Prostate gland (tissue), 2 donors: Measurements from ENCODE around the gene PRR35. TPM values are rescaled to one million over a fixed set of nuclear protein-coding genes. Genes with fewer than 3 reads are reported as not detected.

ENCODE experiments used
- DNase-seq: peaks from one replicate; pipeline ENCODE4 v3.0.0-alpha.2; 2019; ENCODE audit warnings: low spot score
- H3K27ac ChIP-seq, 2 donors: fragments of 200-600 bp; sonication (generic); 2 replicates each; pipeline ENCODE4 v1.5.1; 2017 to 2019
- H3K27me3 ChIP-seq: fragments of 200-600 bp; sonication (generic); replicated peaks from 2 replicates; pipeline ENCODE4 v1.5.1; 2019; ENCODE audit not compliant: insufficient read depth
- H3K36me3 ChIP-seq, 2 donors: fragments of 200-600 bp; sonication (generic); 1 replicate in 1 of 2; 2 replicates in 1 of 2; pipeline versions ENCODE4 v1.5.1 to v1.8.1; 2017 to 2019
- H3K4me1 ChIP-seq: fragments of 200-600 bp; sonication (generic); replicated peaks from 2 replicates; pipeline ENCODE4 v1.5.1; 2019
- H3K4me3 ChIP-seq, 2 donors: fragments of 200-600 bp; sonication (generic); 2 replicates each; pipeline ENCODE4 v1.5.1; 2017 to 2019
- H3K9me3 ChIP-seq: fragments of 200-600 bp; sonication (generic); 2 replicates; pipeline ENCODE4 v1.5.1; 2017
- CTCF ChIP-seq, 4 experiments: fragments of 200-600 bp in 2 of 4; fragments of 450-650 bp in 2 of 4; sonication (generic) in 2 of 4; IDR thresholded peaks; 1 replicate in 3 of 4; 2 replicates in 1 of 4; pipeline ENCODE4 v1.5.1; 2016 to 2019; ENCODE audit warnings: antibody characterized with exemption in 4 of 4, mild to moderate bottlenecking in 2 of 4, moderate library complexity in 2 of 4
- POLR2A ChIP-seq: fragments of 450-650 bp; IDR thresholded peaks from one replicate; pipeline ENCODE4 v1.6.1; 2016; ENCODE audit warnings: antibody characterized with exemption, mild to moderate bottlenecking
- POLR2AphosphoS5 ChIP-seq: sonication (generic); formaldehyde crosslinking; IDR thresholded peaks from one replicate; pipeline ENCODE4 v1.6.1; 2017; ENCODE audit warnings: antibody characterized with exemption
- WGBS: methylation state at CpG from one replicate; pipeline ENCODE4 v1.1.5; 2018; 5-methylcytosine and 5-hydroxymethylcytosine counted together
- intact Hi-C: fragments of 100-400 bp; cut with DNase I; formaldehyde crosslinking; loops from one replicate; pipeline ENCODE4 v1.14.2; 2022
- total RNA-seq, 2 donors: library from RNA; depleted of rRNA; stranded (reverse); fragments of >200 nt; gene quantifications; one replicate each; pipeline ENCODE4 v1.1.0, GENCODE V29; 2016

PRR35 gene
- total RNA-seq, result 1 to 10 TPM in 1 of 2 donors, not detected in 1; 5.1 TPM

DNA sequence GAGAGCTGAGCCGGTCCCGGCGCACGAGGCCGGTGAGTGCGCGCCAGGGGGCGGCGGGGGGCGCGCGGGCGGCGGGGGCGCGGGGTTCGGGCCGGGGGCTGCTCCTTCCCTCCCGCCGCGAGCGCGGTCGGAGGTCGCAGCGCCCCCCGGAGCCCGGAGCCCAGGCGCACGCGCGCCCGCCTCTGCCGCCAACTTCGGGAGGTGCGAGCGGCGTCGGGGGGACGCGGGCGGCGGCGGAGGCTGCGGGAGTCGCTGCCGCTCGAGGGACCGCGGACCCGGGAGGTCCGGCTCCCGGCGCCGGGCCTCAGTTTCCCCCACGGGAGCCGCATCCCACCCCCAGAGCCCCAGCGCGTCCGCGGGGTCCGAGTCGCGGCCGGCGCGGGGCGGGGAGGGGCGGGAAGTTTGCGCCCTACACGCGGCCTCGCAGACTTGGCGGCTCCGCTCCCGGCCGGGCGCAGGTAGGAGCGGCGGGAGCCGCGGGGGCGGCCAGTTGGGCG, at the start of gene PRR35:
Gene PRR35, plus strand, starts transcription at position 191 of the 497 bp plus-strand sequence. CDS start 2,901 bp downstream, outside the sequence.
- no peak within 1 kb of the TSS for H3K4me3 ChIP-seq

GRCh38 chr16:512802-513201, 47.4 kb upstream of the PRR35 start:
- Histone ChIP-seq H3K27me3 (no peaks in the 10 kb centered on the region), H3K4me3 (no peak overlapping the region), H3K4me1 (no peaks in the 10 kb centered on the region), H3K36me3 (no peaks in the 10 kb centered on the region), H3K9me3 (no peaks in the 10 kb centered on the region), H3K27ac (no peak overlapping the region)
- TF ChIP-seq POLR2A (no peak), CTCF (IDR thresholded peaks at IDR 0.05) (no peak), POLR2AphosphoS5 (no peak)
- whole genome bisulfite sequencing, result 96% methylated on average over 6 of the region's 6 CpGs
- intact Hi-C loops, result no loop called here
- no peak for DNase-seq

More for the DNA sequence above, at the start of gene PRR35:
- H3K9me3 ChIP-seq, result no peaks in the 10 kb centered on the region
- no peaks in the 10 kb centered on the region for H3K4me1 ChIP-seq
- no peak within 1 kb of the TSS for H3K27ac ChIP-seq
- no peak for TF ChIP-seq POLR2AphosphoS5
- TF ChIP-seq CTCF (IDR thresholded peaks at IDR 0.05), result no peak
- no peak for TF ChIP-seq POLR2A
- intact Hi-C loops, result no loop called here
- H3K36me3 ChIP-seq, result no peaks in the 10 kb centered on the region
- DNase-seq, result no peak
- peaks cover 9% of the 10 kb centered on the region for H3K27me3 ChIP-seq
- 1% methylated on average over 38 of the region's 84 CpGs for WGBS

- intact Hi-C loops, result no loop called here
- Histone ChIP-seq H3K9me3 (no peaks in the 10 kb centered on the region), H3K36me3 (no peaks in the 10 kb centered on the region), H3K27ac (no peak overlapping the region), H3K27me3 (no peaks in the 10 kb centered on the region), H3K4me1 (no peaks in the 10 kb centered on the region), H3K4me3 (no peak overlapping the region)
- no peak for TF ChIP-seq POLR2AphosphoS5
- no peak for TF ChIP-seq POLR2A
- WGBS, result 92% methylated on average over 10 of the region's 10 CpGs
- DNase-seq, result no peak
Measured at GRCh38 chr16:513950-514349, 46.2 kb upstream of the PRR35 start.

DNA sequence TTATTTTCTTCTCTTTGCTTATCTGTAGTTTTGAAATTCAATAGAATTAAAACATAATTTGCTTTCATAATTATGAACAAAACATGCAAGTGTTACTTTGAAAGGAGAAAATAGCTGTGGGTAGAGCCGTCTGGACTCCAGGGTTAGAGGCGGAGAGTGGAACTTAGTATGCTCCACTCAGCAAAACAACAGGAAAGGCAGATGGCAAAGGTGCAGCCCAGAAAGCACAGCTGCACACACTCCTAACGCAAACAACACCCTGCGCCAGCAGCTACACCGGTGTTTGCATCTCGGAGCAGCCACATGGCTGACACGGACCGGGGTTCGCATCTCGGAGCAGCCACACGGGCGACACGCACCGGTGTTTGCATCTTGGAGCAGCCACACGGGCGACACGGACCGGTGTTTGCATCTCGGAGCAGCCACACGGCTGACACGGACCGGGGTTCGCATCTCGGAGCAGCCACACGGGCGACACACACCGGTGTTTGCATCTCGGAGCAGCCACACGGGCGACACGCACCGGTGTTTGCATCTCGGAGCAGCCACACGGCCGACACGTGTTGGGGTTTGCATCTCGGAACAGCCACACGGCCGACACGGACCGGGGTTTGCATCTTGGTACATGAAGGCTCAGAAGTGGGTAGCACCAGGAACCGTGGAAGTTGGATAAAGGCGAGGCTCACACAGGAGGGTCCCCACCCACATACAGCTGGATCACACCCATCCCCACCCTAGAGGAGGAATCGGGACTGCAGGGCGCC, 44.8 kb upstream of the PRR35 start:
- no peak overlapping the region for H3K27ac ChIP-seq
- H3K4me1 ChIP-seq, result no peaks in the 10 kb centered on the region
- intact Hi-C loops, result no loop called here
- WGBS, result 92% methylated on average over 45 of the region's 45 CpGs
- no peak overlapping the region for H3K4me3 ChIP-seq
- no peaks in the 10 kb centered on the region for H3K27me3 ChIP-seq
- no peak for TF ChIP-seq POLR2AphosphoS5
- no peak for TF ChIP-seq POLR2A
- no peak for TF ChIP-seq CTCF (IDR thresholded peaks at IDR 0.05)
- H3K36me3 ChIP-seq, result no peaks in the 10 kb centered on the region
- no peaks in the 10 kb centered on the region for H3K9me3 ChIP-seq
- DNase-seq, result no peak

DNA sequence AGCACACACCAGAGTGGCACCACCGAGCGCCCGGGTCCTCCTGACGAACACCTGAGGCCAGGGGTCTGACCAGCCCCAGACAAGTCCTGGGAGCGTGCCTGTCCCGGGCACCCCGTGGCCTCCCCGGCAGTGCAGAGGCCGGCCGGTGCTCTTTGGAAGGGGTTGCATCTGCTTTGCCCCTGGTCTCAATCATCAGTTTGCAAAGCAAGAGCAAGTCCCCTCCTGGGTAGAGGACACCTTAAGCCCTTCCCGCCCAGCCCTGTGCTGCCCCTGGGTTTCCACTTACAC, 44.3 kb upstream of the PRR35 start:
- WGBS, result 98% methylated on average over 11 of the region's 11 CpGs
- Histone ChIP-seq H3K9me3 (no peaks in the 10 kb centered on the region), H3K27ac (no peak overlapping the region), H3K36me3 (no peaks in the 10 kb centered on the region), H3K4me1 (no peaks in the 10 kb centered on the region), H3K4me3 (no peak overlapping the region), H3K27me3 (no peaks in the 10 kb centered on the region)
- TF ChIP-seq CTCF (IDR thresholded peaks at IDR 0.05), result no peak
- no peak for TF ChIP-seq POLR2A
- TF ChIP-seq POLR2AphosphoS5, result no peak
- no peak for DNase-seq
- intact Hi-C loops, result no loop called here
